HG02840 (cell line): ENCODE data around the gene PRKG1.

Experiments
- ATAC-seq: cut with Tn5 transposase; IDR thresholded peaks from one replicate; pipeline ENCODE4 v1.9.1; 2021; ENCODE audit warnings: mild to moderate bottlenecking, moderate library complexity, moderate number of reproducible peaks; ENCODE audit not compliant: unreplicated experiment, low FRiP score

The PRKG1 gene

GRCh38 chr10:51471271-51471670 lies 397.0 kb downstream of the PRKG1 start:
- ATAC-seq, result no peak

GRCh38 chr10:51472154-51472553 lies 397.9 kb downstream of the PRKG1 start:
- ATAC-seq, result no peak

- no peak for ATAC-seq
Measured at GRCh38 chr10:51479711-51480110, 405.4 kb downstream of the PRKG1 start.

GRCh38 chr10:51485668-51486067 lies 411.4 kb downstream of the PRKG1 start:
- no peak for ATAC-seq

GRCh38 chr10:51487576-51487975 lies 413.3 kb downstream of the PRKG1 start:
- no peak for ATAC-seq

GRCh38 chr10:51488766-51489408 lies 414.6 kb downstream of the PRKG1 start:
- ATAC-seq, result no peak

GRCh38 chr10:51498424-51498823 lies 424.1 kb downstream of the PRKG1 start:
- ATAC-seq, result no peak

- ATAC-seq, result no peak
Measured at GRCh38 chr10:51501396-51501795, 427.1 kb downstream of the PRKG1 start.

- ATAC-seq, result no peak
Measured at GRCh38 chr10:51502124-51502523, 427.8 kb downstream of the PRKG1 start.

GRCh38 chr10:51503378-51503777 lies 429.1 kb downstream of the PRKG1 start:
- ATAC-seq, result no peak

- ATAC-seq, result no peak
Measured at GRCh38 chr10:51507476-51507875, 433.2 kb downstream of the PRKG1 start.

GRCh38 chr10:51508156-51508555 lies 433.9 kb downstream of the PRKG1 start:
- ATAC-seq, result no peak

GRCh38 chr10:51510231-51510630 lies 435.9 kb downstream of the PRKG1 start:
- ATAC-seq, result no peak

GRCh38 chr10:51521605-51522004 lies 447.3 kb downstream of the PRKG1 start:
- ATAC-seq, result no peak

GRCh38 chr10:51522858-51523257 lies 448.6 kb downstream of the PRKG1 start:
- ATAC-seq, result no peak

GRCh38 chr10:51523440-51523839 lies 449.2 kb downstream of the PRKG1 start:
- ATAC-seq, result no peak

GRCh38 chr10:51524041-51524440 lies 449.8 kb downstream of the PRKG1 start:
- ATAC-seq, result no peak

GRCh38 chr10:51527522-51528219 lies 453.4 kb downstream of the PRKG1 start:
- ATAC-seq, result no peak

- no peak for ATAC-seq
Measured at GRCh38 chr10:51528527-51528926, 454.2 kb downstream of the PRKG1 start.

- no peak for ATAC-seq
Measured at GRCh38 chr10:51530541-51530940, 456.3 kb downstream of the PRKG1 start.

GRCh38 chr10:51532044-51532443 lies 457.8 kb downstream of the PRKG1 start:
- ATAC-seq, result no peak

- no peak for ATAC-seq
Measured at GRCh38 chr10:51542853-51543252, 468.6 kb downstream of the PRKG1 start.
